Central memory CD8-positive, alpha-beta T cell (primary cell): ENCODE results near the gene FMNL2.

Experiments
- ATAC-seq: fragments of 150-1000 bp; cut with Tn5 transposase; replicated peaks from 2 replicates; pipeline ENCODE4 v1.10.0; 2022; ENCODE audit warnings: mild to moderate bottlenecking, moderate FRiP score, moderate number of reproducible peaks; ENCODE audit not compliant: poor library complexity, severe bottlenecking; ENCODE audit errors: extremely low read depth
- DNase-seq, 2 donors: peaks; one replicate each; pipeline ENCODE4 v3.0.0; 2021; ENCODE audit warnings: low spot score in 2 of 2
- H3K27ac Mint-ChIP-seq: one replicate; pipeline ENCODE4 v1.8.0; 2022; ENCODE audit warnings: low read depth, mild to moderate bottlenecking, moderate library complexity, mixed read lengths
- H3K27me3 Mint-ChIP-seq: one replicate; pipeline ENCODE4 v1.8.0; 2022; ENCODE audit warnings: mixed read lengths
- H3K36me3 Mint-ChIP-seq: one replicate; pipeline ENCODE4 v1.8.0; 2022; ENCODE audit warnings: mild to moderate bottlenecking, moderate library complexity, mixed read lengths; ENCODE audit not compliant: insufficient read depth
- H3K4me1 Mint-ChIP-seq: one replicate; pipeline ENCODE4 v1.8.0; 2022; ENCODE audit warnings: mixed read lengths
- H3K4me3 Mint-ChIP-seq: one replicate; pipeline ENCODE4 v1.8.0; 2022; ENCODE audit warnings: mild to moderate bottlenecking, moderate library complexity, mixed read lengths
- H3K9me3 Mint-ChIP-seq: one replicate; pipeline ENCODE4 v1.8.0; 2022; ENCODE audit warnings: mixed read lengths

The FMNL2 gene

GRCh38 chr2:152541712-152542111 is 206.7 kb downstream of the FMNL2 start:
- no peak overlapping the region for H3K4me3 Mint-ChIP-seq
- no peaks in the 10 kb centered on the region for H3K36me3 Mint-ChIP-seq
- ATAC-seq (no peak), DNase-seq (no peak)
- H3K27me3 Mint-ChIP-seq: peaks cover 24% of the 10 kb centered on the region
- no peak overlapping the region for H3K27ac Mint-ChIP-seq
- H3K4me1 Mint-ChIP-seq: no peaks in the 10 kb centered on the region
- H3K9me3 Mint-ChIP-seq: no peaks in the 10 kb centered on the region

- Mint-ChIP-seq H3K9me3 (no peaks in the 10 kb centered on the region), H3K27me3 (peaks cover 16% of the 10 kb centered on the region), H3K27ac (no peak overlapping the region), H3K4me3 (no peak overlapping the region), H3K4me1 (no peaks in the 10 kb centered on the region), H3K36me3 (no peaks in the 10 kb centered on the region)
- ATAC-seq: no peak
- no peak for DNase-seq
These were observed 207.5 kb downstream of the FMNL2 start for GRCh38 chr2:152542337-152542994.

DNA sequence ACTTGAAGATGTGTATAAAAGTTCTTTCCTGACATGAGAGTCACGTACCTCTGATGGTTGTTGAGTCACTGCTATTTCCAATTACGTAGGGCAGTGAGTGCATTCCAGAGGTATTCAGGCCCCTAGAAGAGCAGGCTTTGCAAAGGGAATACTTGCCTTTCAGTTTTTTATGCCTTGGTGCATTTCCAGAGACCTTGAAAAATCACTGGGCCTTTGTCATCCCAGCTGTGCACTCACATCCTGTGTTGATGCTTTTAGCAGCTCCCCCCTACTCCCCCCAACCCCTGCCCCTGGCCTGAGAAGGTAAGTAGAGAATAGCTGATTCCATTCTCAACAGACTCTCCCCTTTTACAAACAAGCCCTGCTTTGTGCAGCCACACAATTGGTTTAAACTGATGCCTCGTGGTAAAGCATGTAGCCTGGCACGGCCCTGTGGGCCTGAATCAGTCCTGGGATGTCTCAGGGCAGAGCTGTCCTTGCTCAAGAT is 208.1 kb downstream of the FMNL2 start:
- H3K4me1 Mint-ChIP-seq: no peaks in the 10 kb centered on the region
- no peak overlapping the region for H3K4me3 Mint-ChIP-seq
- DNase-seq: no peak
- ATAC-seq: no peak
- H3K27me3 Mint-ChIP-seq: peaks cover 12% of the 10 kb centered on the region
- H3K36me3 Mint-ChIP-seq: no peaks in the 10 kb centered on the region
- no peaks in the 10 kb centered on the region for H3K9me3 Mint-ChIP-seq
- H3K27ac Mint-ChIP-seq: no peak overlapping the region

DNA sequence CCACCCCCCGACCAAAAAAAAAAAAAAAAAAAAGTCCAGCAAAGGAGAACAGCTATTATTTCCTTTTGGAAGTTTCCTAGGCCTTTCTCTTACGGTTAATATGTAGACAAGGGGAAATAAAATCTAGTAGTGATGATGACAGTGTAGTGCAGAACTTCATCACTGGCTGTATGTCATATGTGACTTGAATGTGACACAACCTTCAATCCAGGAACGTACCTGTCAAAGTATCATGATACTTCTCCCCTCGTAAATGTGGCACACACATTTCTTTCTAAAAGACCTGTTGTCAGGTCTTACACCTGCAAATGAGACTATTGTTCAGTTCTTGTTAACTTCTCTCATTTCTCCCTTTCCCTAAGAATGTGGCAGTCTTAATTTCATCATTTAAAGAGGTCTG is 208.7 kb downstream of the FMNL2 start:
- ATAC-seq (no peak), DNase-seq (no peak)
- Mint-ChIP-seq H3K4me3 (no peak overlapping the region), H3K27ac (no peak overlapping the region), H3K27me3 (peaks cover 15% of the 10 kb centered on the region), H3K36me3 (no peaks in the 10 kb centered on the region), H3K4me1 (no peaks in the 10 kb centered on the region), H3K9me3 (no peaks in the 10 kb centered on the region)

DNA sequence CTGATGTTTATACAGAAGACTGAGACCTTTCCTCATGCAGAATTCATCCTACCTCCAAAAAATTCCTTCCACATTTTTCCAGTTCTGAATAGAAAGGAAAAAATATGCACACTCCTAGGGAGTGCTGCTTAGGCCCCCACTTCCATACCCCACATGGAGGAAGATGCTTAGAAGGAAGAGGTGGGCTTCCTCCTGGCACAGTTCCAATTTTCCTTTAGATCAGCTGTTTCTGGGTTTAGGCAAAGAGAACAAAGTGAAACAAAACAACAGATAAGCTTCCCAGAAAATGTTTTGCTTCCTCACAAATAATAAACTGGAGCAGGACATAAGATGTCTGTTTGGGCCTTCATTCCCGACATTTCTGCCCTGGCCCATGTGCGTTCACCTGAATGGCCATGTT is 209.7 kb downstream of the FMNL2 start:
- Mint-ChIP-seq H3K36me3 (no peaks in the 10 kb centered on the region), H3K27me3 (peaks cover 18% of the 10 kb centered on the region), H3K4me1 (no peaks in the 10 kb centered on the region), H3K9me3 (no peaks in the 10 kb centered on the region), H3K27ac (no peak overlapping the region), H3K4me3 (no peak overlapping the region)
- ATAC-seq: no peak
- no peak for DNase-seq

DNA sequence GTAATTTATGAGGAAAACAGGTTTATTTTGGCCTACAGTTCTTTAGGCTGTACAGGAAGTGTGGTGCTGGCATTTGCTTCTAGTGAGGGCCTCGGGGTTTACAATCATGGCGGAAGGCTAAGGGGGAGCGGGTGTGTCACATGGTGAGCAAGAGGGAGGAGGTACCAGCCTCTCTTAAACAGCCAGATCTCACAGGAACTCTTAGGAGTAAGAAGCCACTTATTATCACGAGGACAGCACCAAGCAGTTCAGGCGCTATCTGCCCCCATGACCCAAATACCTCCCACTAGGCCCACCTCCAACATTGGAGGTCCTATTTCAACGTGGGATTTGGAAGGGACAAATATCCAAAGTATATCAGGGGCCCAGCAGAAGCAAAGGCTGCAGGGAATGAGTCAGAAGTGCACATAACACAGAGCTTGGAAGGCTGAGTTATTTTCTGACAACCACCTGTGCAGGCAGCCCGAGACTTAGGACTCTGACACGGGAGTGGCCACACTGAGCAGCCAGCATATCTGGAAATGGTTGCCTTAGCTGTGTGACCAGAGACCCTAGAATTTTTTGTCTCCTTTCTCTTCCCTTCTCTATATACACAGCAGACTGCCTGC is 211.4 kb downstream of the FMNL2 start:
- H3K9me3 Mint-ChIP-seq: no peaks in the 10 kb centered on the region
- H3K36me3 Mint-ChIP-seq: no peaks in the 10 kb centered on the region
- no peak for ATAC-seq
- H3K27ac Mint-ChIP-seq: no peak overlapping the region
- H3K27me3 Mint-ChIP-seq: peaks cover 21% of the 10 kb centered on the region
- no peak for DNase-seq
- H3K4me1 Mint-ChIP-seq: no peaks in the 10 kb centered on the region
- no peak overlapping the region for H3K4me3 Mint-ChIP-seq

- no peak overlapping the region for H3K27ac Mint-ChIP-seq
- no peak for ATAC-seq
- H3K9me3 Mint-ChIP-seq: no peaks in the 10 kb centered on the region
- H3K4me1 Mint-ChIP-seq: no peaks in the 10 kb centered on the region
- H3K4me3 Mint-ChIP-seq: no peak overlapping the region
- no peak for DNase-seq
- H3K27me3 Mint-ChIP-seq: peaks cover 21% of the 10 kb centered on the region
- no peaks in the 10 kb centered on the region for H3K36me3 Mint-ChIP-seq
These were observed 213.3 kb downstream of the FMNL2 start for GRCh38 chr2:152548111-152548875.

DNA sequence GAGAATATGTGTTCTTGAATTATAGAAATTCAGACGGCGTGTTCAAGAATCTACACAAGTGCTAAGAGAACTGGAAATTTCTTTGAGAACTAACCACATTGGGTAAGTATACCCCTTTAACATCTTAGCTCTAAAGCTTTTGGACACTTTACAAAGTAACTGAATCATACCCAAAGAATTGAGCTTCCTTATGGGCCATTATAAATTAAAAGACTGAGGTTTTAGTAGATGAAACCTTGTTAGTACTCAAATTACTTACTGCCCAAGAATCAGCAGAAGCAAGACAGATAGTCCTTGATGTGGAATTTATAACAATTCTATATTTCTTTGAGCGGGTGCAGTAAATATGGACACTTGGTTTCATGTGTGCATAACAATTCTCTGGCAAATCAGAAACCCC is 214.0 kb downstream of the FMNL2 start:
- Mint-ChIP-seq H3K4me3 (no peak overlapping the region), H3K27ac (no peak overlapping the region), H3K9me3 (no peaks in the 10 kb centered on the region), H3K36me3 (no peaks in the 10 kb centered on the region), H3K27me3 (peaks cover 21% of the 10 kb centered on the region), H3K4me1 (no peaks in the 10 kb centered on the region)
- no peak for ATAC-seq
- DNase-seq: no peak

GRCh38 chr2:152549423-152549822 is 214.4 kb downstream of the FMNL2 start:
- no peaks in the 10 kb centered on the region for H3K36me3 Mint-ChIP-seq
- H3K9me3 Mint-ChIP-seq: no peaks in the 10 kb centered on the region
- H3K4me1 Mint-ChIP-seq: no peaks in the 10 kb centered on the region
- no peak overlapping the region for H3K4me3 Mint-ChIP-seq
- ATAC-seq (no peak), DNase-seq (no peak)
- H3K27ac Mint-ChIP-seq: no peak overlapping the region
- H3K27me3 Mint-ChIP-seq: peaks cover 21% of the 10 kb centered on the region

- Mint-ChIP-seq H3K36me3 (no peaks in the 10 kb centered on the region), H3K27me3 (peaks cover 21% of the 10 kb centered on the region), H3K27ac (no peak overlapping the region), H3K9me3 (no peaks in the 10 kb centered on the region), H3K4me3 (no peak overlapping the region), H3K4me1 (no peaks in the 10 kb centered on the region)
- ATAC-seq (no peak), DNase-seq (no peak)
These were observed 215.4 kb downstream of the FMNL2 start for GRCh38 chr2:152550386-152550785.

- Mint-ChIP-seq H3K27me3 (peaks cover 20% of the 10 kb centered on the region), H3K4me1 (no peaks in the 10 kb centered on the region), H3K4me3 (no peak overlapping the region), H3K36me3 (no peaks in the 10 kb centered on the region), H3K9me3 (no peaks in the 10 kb centered on the region), H3K27ac (no peak overlapping the region)
- ATAC-seq: no peak
- DNase-seq: no peak
These were observed 217.9 kb downstream of the FMNL2 start for GRCh38 chr2:152552888-152553287.

GRCh38 chr2:152553518-152553917 is 218.5 kb downstream of the FMNL2 start:
- DNase-seq (no peak), ATAC-seq (no peak)
- H3K4me1 Mint-ChIP-seq: no peaks in the 10 kb centered on the region
- peaks cover 14% of the 10 kb centered on the region for H3K27me3 Mint-ChIP-seq
- H3K4me3 Mint-ChIP-seq: no peak overlapping the region
- H3K9me3 Mint-ChIP-seq: no peaks in the 10 kb centered on the region
- H3K36me3 Mint-ChIP-seq: no peaks in the 10 kb centered on the region
- no peak overlapping the region for H3K27ac Mint-ChIP-seq

DNA sequence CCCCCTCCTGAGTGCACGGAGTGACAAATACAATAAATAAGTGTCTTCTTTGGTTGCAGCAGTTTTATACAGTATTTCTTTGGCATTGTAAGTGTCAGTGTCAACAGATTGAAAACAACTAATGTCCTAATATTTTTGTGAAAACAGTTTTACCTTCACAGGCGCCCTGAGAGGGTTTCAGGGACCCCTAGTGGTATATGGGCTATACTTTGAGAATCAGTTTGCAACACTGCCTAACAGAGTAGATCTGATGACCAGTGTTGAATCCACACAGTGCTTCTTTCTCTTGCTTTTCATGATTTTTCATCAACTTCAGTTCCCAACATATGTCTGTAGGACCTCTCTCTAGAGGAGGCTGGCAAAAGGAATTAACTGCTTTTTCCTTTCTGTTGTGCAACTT is 220.1 kb downstream of the FMNL2 start:
- H3K4me3 Mint-ChIP-seq: no peak overlapping the region
- no peak for DNase-seq
- no peaks in the 10 kb centered on the region for H3K4me1 Mint-ChIP-seq
- no peaks in the 10 kb centered on the region for H3K36me3 Mint-ChIP-seq
- H3K27ac Mint-ChIP-seq: no peak overlapping the region
- H3K9me3 Mint-ChIP-seq: no peaks in the 10 kb centered on the region
- ATAC-seq: no peak
- H3K27me3 Mint-ChIP-seq: peaks cover 7% of the 10 kb centered on the region
